ENCODE data around the gene KCNJ10.

DNA sequence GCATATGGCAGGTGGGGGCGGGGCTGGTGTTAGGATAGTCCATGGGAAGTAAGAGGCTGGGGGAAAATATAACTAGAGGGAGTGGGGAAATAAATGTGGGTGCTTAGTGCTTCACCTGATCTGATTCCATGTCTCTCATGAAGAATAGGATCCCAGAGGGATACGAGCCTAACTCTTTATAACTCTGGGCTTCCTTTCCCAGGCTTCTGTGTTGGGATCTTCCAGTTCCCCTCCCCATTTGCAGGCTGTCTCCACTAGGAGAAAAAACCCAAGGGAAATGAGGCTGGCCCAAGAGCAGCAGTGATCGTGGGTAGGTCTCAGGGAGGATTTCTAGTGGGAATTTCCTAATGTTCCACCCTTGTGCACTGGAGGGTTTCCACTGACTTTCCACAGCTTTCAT is 13.0 kb upstream of the KCNJ10 start:
- TF ChIP-seq EZH2 (optimal IDR thresholded peaks at IDR 0.05; ENCODE audit: low read depth, low read length), result no peak
- TF ChIP-seq EZH2phosphoT487 (IDR thresholded peaks at IDR 0.05; ENCODE audit: low read length), result no peak
- TF ChIP-seq, protein P1, sequence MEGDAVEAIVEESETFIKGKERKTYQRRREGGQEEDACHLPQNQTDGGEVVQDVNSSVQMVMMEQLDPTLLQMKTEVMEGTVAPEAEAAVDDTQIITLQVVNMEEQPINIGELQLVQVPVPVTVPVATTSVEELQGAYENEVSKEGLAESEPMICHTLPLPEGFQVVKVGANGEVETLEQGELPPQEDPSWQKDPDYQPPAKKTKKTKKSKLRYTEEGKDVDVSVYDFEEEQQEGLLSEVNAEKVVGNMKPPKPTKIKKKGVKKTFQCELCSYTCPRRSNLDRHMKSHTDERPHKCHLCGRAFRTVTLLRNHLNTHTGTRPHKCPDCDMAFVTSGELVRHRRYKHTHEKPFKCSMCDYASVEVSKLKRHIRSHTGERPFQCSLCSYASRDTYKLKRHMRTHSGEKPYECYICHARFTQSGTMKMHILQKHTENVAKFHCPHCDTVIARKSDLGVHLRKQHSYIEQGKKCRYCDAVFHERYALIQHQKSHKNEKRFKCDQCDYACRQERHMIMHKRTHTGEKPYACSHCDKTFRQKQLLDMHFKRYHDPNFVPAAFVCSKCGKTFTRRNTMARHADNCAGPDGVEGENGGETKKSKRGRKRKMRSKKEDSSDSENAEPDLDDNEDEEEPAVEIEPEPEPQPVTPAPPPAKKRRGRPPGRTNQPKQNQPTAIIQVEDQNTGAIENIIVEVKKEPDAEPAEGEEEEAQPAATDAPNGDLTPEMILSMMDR (IDR thresholded peaks at IDR 0.05; ENCODE audit: low read length), result no peak

Measured in MM.1S (cell line).